Common myeloid progenitor, CD34-positive (primary cell): ENCODE data around the gene CCNYL1.

ENCODE experiments used
- CTCF ChIA-PET: fragments of 350-600 bp; sonication (Branson Sonifier 250); formaldehyde crosslinking; loops from one replicate; lab custom pipeline; 2021; ENCODE audit warnings: antibody characterized with exemption; lab: Charles Lee
- POLR2A ChIA-PET: fragments of 350-600 bp; sonication (Branson Sonifier 250); formaldehyde crosslinking; loops from one replicate; lab custom pipeline; 2021; ENCODE audit warnings: antibody characterized with exemption; lab: Charles Lee
- DNase-seq, 3 donors: peaks; one replicate each; pipeline versions ENCODE4 v3.0.0 to v3.0.0-alpha.2; 2013
- H3K27ac ChIP-seq, 2 experiments: 1 replicate in 1 of 2; 2 replicates in 1 of 2; pipeline ENCODE4 v1.7.0; 2013; ENCODE audit warnings: inconsistent platforms in 2 of 2, low read length in 2 of 2, mild to moderate bottlenecking in 2 of 2, low read depth in 1 of 2, moderate library complexity in 1 of 2; ENCODE audit not compliant: severe bottlenecking in 2 of 2, insufficient read depth in 1 of 2, poor library complexity in 1 of 2
- H3K27me3 ChIP-seq, 5 experiments: replicated peaks in 2 of 5; 1 replicate in 3 of 5; 2 replicates in 2 of 5; pipeline versions ENCODE4 v1.6.1 to v1.7.0; 2013; ENCODE audit warnings: low read length in 4 of 5, mild to moderate bottlenecking in 2 of 5, moderate library complexity in 2 of 5, inconsistent platforms in 1 of 5; ENCODE audit not compliant: insufficient read depth in 5 of 5, control insufficient read depth in 4 of 5
- H3K36me3 ChIP-seq, 4 experiments: 1 replicate in 2 of 4; 2 replicates in 2 of 4; pipeline versions ENCODE4 v1.6.1 to v1.7.0; 2013; ENCODE audit warnings: low read length in 3 of 4, control low read depth in 1 of 4, mild to moderate bottlenecking in 1 of 4; ENCODE audit not compliant: control insufficient read depth in 4 of 4, insufficient read depth in 4 of 4
- H3K4me1 ChIP-seq, 4 experiments: 1 replicate in 3 of 4; 2 replicates in 1 of 4; pipeline versions ENCODE4 v1.6.1 to v1.7.1; 2013; ENCODE audit warnings: low read length in 3 of 4, mild to moderate bottlenecking in 3 of 4, control low read depth in 1 of 4, inconsistent platforms in 1 of 4, moderate library complexity in 1 of 4; ENCODE audit not compliant: control insufficient read depth in 4 of 4, insufficient read depth in 4 of 4; ENCODE audit errors: control extremely low read depth in 1 of 4
- H3K4me3 ChIP-seq, 7 experiments: 1 replicate in 4 of 7; 2 replicates in 3 of 7; pipeline versions ENCODE4 v1.5.1 to v1.7.0; 2013; ENCODE audit warnings: mild to moderate bottlenecking in 7 of 7, low read length in 6 of 7, moderate library complexity in 6 of 7, inconsistent platforms in 2 of 7, low read depth in 2 of 7, control low read depth in 1 of 7; ENCODE audit not compliant: insufficient read depth in 4 of 7, control insufficient read depth in 1 of 7; ENCODE audit errors: extremely low read depth in 1 of 7
- H3K9me3 ChIP-seq, 5 experiments: 1 replicate in 4 of 5; 2 replicates in 1 of 5; pipeline versions ENCODE4 v1.6.1 to v1.7.1; 2013; ENCODE audit warnings: low read length in 4 of 5, mild to moderate bottlenecking in 2 of 5, inconsistent platforms in 1 of 5, low read depth in 1 of 5, moderate library complexity in 1 of 5; ENCODE audit not compliant: control insufficient read depth in 4 of 5, insufficient read depth in 2 of 5; ENCODE audit errors: control extremely low read depth in 1 of 5
- whole genome bisulfite sequencing: methylation state at CpG from one replicate; pipeline ENCODE4 v1.1.5; 2013; ENCODE audit not compliant: insufficient coverage; 5-methylcytosine and 5-hydroxymethylcytosine counted together

The CCNYL1 gene

GRCh38 chr2:207744050-207744449 lies 32.6 kb downstream of the CCNYL1 start:
- Histone ChIP-seq H3K4me3 (no peak overlapping the region), H3K4me1 (no peaks in the 10 kb centered on the region), H3K9me3 (no peaks in the 10 kb centered on the region), H3K36me3 (peaks cover 2 to 21% (median 7%) of the 10 kb centered on the region in 4 experiments), H3K27ac (no peak overlapping the region), H3K27me3 (no peaks in the 10 kb centered on the region)
- ChIA-PET CTCF (interaction anchor here (1.1 to 7.9 kb wide), 11 partner anchors 10 to 333 kb away, joined by 3 to 88 read pairs (median 10); no protein-coding TSS in a partner anchor), POLR2A (no interaction called here)
- WGBS: 70% methylated on average over 1 of the region's 2 CpGs
- no peak for DNase-seq

GRCh38 chr2:207744451-207744850 lies 33.0 kb downstream of the CCNYL1 start:
- peaks cover 2 to 21% (median 7%) of the 10 kb centered on the region in 4 experiments for H3K36me3 ChIP-seq
- no peak for DNase-seq
- no peak overlapping the region for H3K4me3 ChIP-seq
- H3K4me1 ChIP-seq: no peaks in the 10 kb centered on the region
- H3K9me3 ChIP-seq: no peaks in the 10 kb centered on the region
- ChIA-PET CTCF (interaction anchor here (1.6 to 7.9 kb wide), 7 partner anchors 10 to 328 kb away, joined by 5 to 88 read pairs (median 24); no protein-coding TSS in a partner anchor), POLR2A (no interaction called here)
- H3K27ac ChIP-seq: no peak overlapping the region
- no peaks in the 10 kb centered on the region for H3K27me3 ChIP-seq
- WGBS: 93% methylated on average over 10 of the region's 11 CpGs

- H3K27me3 ChIP-seq: no peaks in the 10 kb centered on the region
- H3K4me3 ChIP-seq: no peak overlapping the region
- CTCF ChIA-PET: interaction anchor here (0.7 to 7.9 kb wide), 36 partner anchors 9 to 429 kb away, joined by 3 to 88 read pairs (median 5); partner anchors contain the start of gene FZD5
- POLR2A ChIA-PET: no interaction called here
- WGBS: 67% methylated on average over 1 of the region's 1 CpG
- no peaks in the 10 kb centered on the region for H3K4me1 ChIP-seq
- H3K9me3 ChIP-seq: no peaks in the 10 kb centered on the region
- peak; percentile 74 to 87 (median 82) for DNase-seq
- H3K36me3 ChIP-seq: peaks cover 4 to 29% (median 14%) of the 10 kb centered on the region in 4 experiments
- H3K27ac ChIP-seq: no peak overlapping the region
Measured at GRCh38 chr2:207746131-207746530, 34.7 kb downstream of the CCNYL1 start.

- H3K27ac ChIP-seq: no peak overlapping the region
- H3K9me3 ChIP-seq: no peaks in the 10 kb centered on the region
- ChIA-PET POLR2A (interaction anchor here (0.6 kb wide), 2 partner anchors 46 to 1577 kb away, joined by 3 to 4 read pairs; no protein-coding TSS in a partner anchor), CTCF (interaction anchor here (1.2 to 7.9 kb wide), 11 partner anchors 55 to 325 kb away, joined by 3 to 88 read pairs (median 9); no protein-coding TSS in a partner anchor)
- H3K4me3 ChIP-seq: no peak overlapping the region
- no peaks in the 10 kb centered on the region for H3K27me3 ChIP-seq
- no peak for DNase-seq
- no peaks in the 10 kb centered on the region for H3K4me1 ChIP-seq
- WGBS: 94% methylated on average over 13 of the region's 15 CpGs
- peaks cover 4 to 25% (median 12%) of the 10 kb centered on the region in 4 experiments for H3K36me3 ChIP-seq
Measured at GRCh38 chr2:207747653-207748560, 36.5 kb downstream of the CCNYL1 start.

- ChIA-PET POLR2A (interaction anchor here (0.6 kb wide), 1 partner anchor 45 kb away, joined by 3 read pairs; no protein-coding TSS in a partner anchor), CTCF (interaction anchor here (0.6 to 7.9 kb wide), 12 partner anchors 15 to 427 kb away, joined by 3 to 88 read pairs (median 4); no protein-coding TSS in a partner anchor)
- Histone ChIP-seq H3K36me3 (peaks cover 4 to 24% (median 9%) of the 10 kb centered on the region in 4 experiments), H3K4me1 (no peaks in the 10 kb centered on the region), H3K27me3 (no peaks in the 10 kb centered on the region), H3K4me3 (no peak overlapping the region), H3K9me3 (no peaks in the 10 kb centered on the region), H3K27ac (no peak overlapping the region)
- DNase-seq: no peak
Measured at GRCh38 chr2:207748993-207749392, 37.6 kb downstream of the CCNYL1 start.

- Histone ChIP-seq H3K9me3 (no peaks in the 10 kb centered on the region), H3K36me3 (peaks cover 4 to 20% (median 10%) of the 10 kb centered on the region in 4 experiments), H3K27ac (no peak overlapping the region), H3K4me1 (no peaks in the 10 kb centered on the region), H3K27me3 (no peaks in the 10 kb centered on the region), H3K4me3 (no peak overlapping the region)
- POLR2A ChIA-PET: interaction anchor here (0.6 to 1.5 kb wide), 2 partner anchors 35 to 123 kb away, joined by 3 to 4 read pairs; no protein-coding TSS in a partner anchor
- no peak for DNase-seq
- CTCF ChIA-PET: interaction anchor here (1.1 to 7.9 kb wide), 9 partner anchors 14 to 426 kb away, joined by 3 to 88 read pairs (median 5); no protein-coding TSS in a partner anchor
- 100% methylated on average over 1 of the region's 2 CpGs for WGBS
Measured at GRCh38 chr2:207749873-207750272, 38.4 kb downstream of the CCNYL1 start.
